C4-2B (cell line): ENCODE results near the gene SYN1.

Experiments
- H3K27ac ChIP-seq: fragments of 450-650 bp; 2 replicates; pipeline ENCODE4 v1.5.1; 2017
- ZFX ChIP-seq: fragments of 450-650 bp; IDR thresholded peaks from 2 replicates; pipeline ENCODE4 v1.6.1; 2017
- TF ChIP-seq, protein P1 (sequence below): fragments of 450-650 bp; conservative IDR thresholded peaks from 2 replicates; pipeline ENCODE4 v1.5.1; 2017; ENCODE audit warnings: mild to moderate bottlenecking

Gene SYN1

GRCh38 chrX:47577424-47577823, 42.2 kb downstream of the SYN1 start:
- TF ChIP-seq, protein P1, sequence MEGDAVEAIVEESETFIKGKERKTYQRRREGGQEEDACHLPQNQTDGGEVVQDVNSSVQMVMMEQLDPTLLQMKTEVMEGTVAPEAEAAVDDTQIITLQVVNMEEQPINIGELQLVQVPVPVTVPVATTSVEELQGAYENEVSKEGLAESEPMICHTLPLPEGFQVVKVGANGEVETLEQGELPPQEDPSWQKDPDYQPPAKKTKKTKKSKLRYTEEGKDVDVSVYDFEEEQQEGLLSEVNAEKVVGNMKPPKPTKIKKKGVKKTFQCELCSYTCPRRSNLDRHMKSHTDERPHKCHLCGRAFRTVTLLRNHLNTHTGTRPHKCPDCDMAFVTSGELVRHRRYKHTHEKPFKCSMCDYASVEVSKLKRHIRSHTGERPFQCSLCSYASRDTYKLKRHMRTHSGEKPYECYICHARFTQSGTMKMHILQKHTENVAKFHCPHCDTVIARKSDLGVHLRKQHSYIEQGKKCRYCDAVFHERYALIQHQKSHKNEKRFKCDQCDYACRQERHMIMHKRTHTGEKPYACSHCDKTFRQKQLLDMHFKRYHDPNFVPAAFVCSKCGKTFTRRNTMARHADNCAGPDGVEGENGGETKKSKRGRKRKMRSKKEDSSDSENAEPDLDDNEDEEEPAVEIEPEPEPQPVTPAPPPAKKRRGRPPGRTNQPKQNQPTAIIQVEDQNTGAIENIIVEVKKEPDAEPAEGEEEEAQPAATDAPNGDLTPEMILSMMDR: no peak
- no peak for TF ChIP-seq ZFX
- H3K27ac ChIP-seq: no peak overlapping the region

GRCh38 chrX:47576021-47576898, 43.4 kb downstream of the SYN1 start:
- H3K27ac ChIP-seq: no peak overlapping the region
- TF ChIP-seq, protein P1: no peak
- no peak for TF ChIP-seq ZFX

GRCh38 chrX:47574547-47575301, 44.9 kb downstream of the SYN1 start:
- no peak overlapping the region for H3K27ac ChIP-seq
- TF ChIP-seq, protein P1: no peak
- no peak for TF ChIP-seq ZFX

DNA sequence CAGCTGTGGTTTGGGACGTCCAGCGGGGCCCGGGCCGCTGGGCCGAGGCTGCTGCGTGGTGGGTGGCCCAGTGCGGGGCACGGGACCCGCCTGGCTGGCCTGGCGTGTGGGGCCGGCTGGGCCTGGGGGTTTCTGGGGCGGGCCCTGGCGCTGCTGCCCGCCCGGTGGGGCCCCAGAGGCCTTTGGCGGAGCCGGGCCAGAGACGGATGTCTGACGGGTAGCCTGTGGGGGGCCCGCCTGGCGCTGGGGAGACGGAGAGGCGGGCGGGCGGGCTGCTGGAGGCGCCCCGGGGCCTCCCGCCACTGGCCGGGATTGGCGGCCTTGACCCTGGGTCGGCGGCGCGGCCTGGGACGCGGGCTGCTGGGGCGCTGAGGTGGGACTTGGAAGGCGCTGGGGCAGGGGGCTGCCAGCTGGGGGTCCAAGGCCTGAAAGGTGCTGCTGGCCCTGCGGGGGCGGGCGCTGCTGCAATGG, 45.5 kb downstream of the SYN1 start:
- TF ChIP-seq, protein P1: no peak
- TF ChIP-seq ZFX: no peak
- H3K27ac ChIP-seq: no peak overlapping the region

- TF ChIP-seq ZFX: no peak
- H3K27ac ChIP-seq: no peak overlapping the region
Measured at GRCh38 chrX:47573341-47574075, 46.1 kb downstream of the SYN1 start.

GRCh38 chrX:47572773-47573340, 46.8 kb downstream of the SYN1 start:
- H3K27ac ChIP-seq: no peak overlapping the region
- TF ChIP-seq, protein P1: no peak
- no peak for TF ChIP-seq ZFX

- TF ChIP-seq ZFX: no peak
- TF ChIP-seq, protein P1: no peak
- H3K27ac ChIP-seq: no peak overlapping the region
Measured at GRCh38 chrX:47571896-47572295, 47.8 kb downstream of the SYN1 start.
